ENCODE data around the gene SEPTIN8. TPM values are rescaled to one million over a fixed set of nuclear protein-coding genes. Genes with fewer than 3 reads are reported as not detected.
"Not testable (repeated sequence)": the region's sequence is repeated elsewhere in the genome, so short reads cannot be mapped to it uniquely, and the experiment has no call there.

Gene SEPTIN8
- total RNA-seq, 4 donors from 2014 or later: 5.2 to 7.9 (median 6.8) TPM

GRCh38 chr5:132808866-132809265, 31.8 kb upstream of the SEPTIN8 start:
- H3K9me3 ChIP-seq: no peaks in the 10 kb centered on the region
- no peak overlapping the region for H3K4me3 ChIP-seq
- DNase-seq (no peak), ATAC-seq (no peak)
- intact Hi-C loops (cut with DNase I; ENCODE audit: low total_unique reads) (no loop called here), in situ Hi-C loops (cut with MboI; ENCODE audit: low sequenced_read_pairs in 4 of 4) (loop anchor here in 2 of 4 donors (25.0 kb wide), 1 partner anchor 272 kb away; the partner anchor contains the start of gene IL5 (in 2 of the 2))
- H3K4me1 ChIP-seq: peaks cover 0 to 10% of the 10 kb centered on the region in 2 donors
- no peak for TF ChIP-seq CTCF (IDR thresholded peaks at IDR 0.05 in 4 of 5, conservative IDR thresholded peaks at IDR 0.05 in 1 of 5)
- peaks cover 29 to 40% (median 34%) of the 10 kb centered on the region in 3 donors for H3K27me3 ChIP-seq
- H3K27ac ChIP-seq: no peak overlapping the region
- no peaks in the 10 kb centered on the region for H3K36me3 ChIP-seq

- Histone ChIP-seq H3K27ac (no peak overlapping the region), H3K4me1 (peaks cover 0 to 9% of the 10 kb centered on the region in 2 donors), H3K27me3 (peaks cover 29 to 37% (median 30%) of the 10 kb centered on the region in 3 donors), H3K9me3 (no peaks in the 10 kb centered on the region), H3K36me3 (no peaks in the 10 kb centered on the region), H3K4me3 (no peak overlapping the region)
- no peak for DNase-seq
- in situ Hi-C loops (cut with MboI; ENCODE audit: low sequenced_read_pairs in 4 of 4) (loop anchor here in 2 of 4 donors (25.0 kb wide), 1 partner anchor 271 kb away; the partner anchor contains the start of gene IL5 (in 2 of the 2)), intact Hi-C loops (cut with DNase I; ENCODE audit: low total_unique reads) (no loop called here)
- no peak for ATAC-seq
- no peak for TF ChIP-seq CTCF (IDR thresholded peaks at IDR 0.05 in 4 of 5, conservative IDR thresholded peaks at IDR 0.05 in 1 of 5)
- TF ChIP-seq POLR2A (IDR thresholded peaks at IDR 0.05): no peak
Measured at GRCh38 chr5:132808448-132808847, 31.4 kb upstream of the SEPTIN8 start.

- DNase-seq: no peak
- in situ Hi-C loops (cut with MboI; ENCODE audit: low sequenced_read_pairs in 4 of 4) (loop anchor here in 2 of 4 donors (25.0 kb wide), 1 partner anchor 270 kb away; the partner anchor contains the start of gene IL5 (in 2 of the 2)), intact Hi-C loops (cut with DNase I; ENCODE audit: low total_unique reads) (no loop called here)
- Histone ChIP-seq H3K27ac (no peak overlapping the region), H3K4me3 (no peak overlapping the region), H3K4me1 (no peaks in the 10 kb centered on the region), H3K36me3 (no peaks in the 10 kb centered on the region), H3K27me3 (peaks cover 21 to 28% (median 27%) of the 10 kb centered on the region in 3 donors), H3K9me3 (no peaks in the 10 kb centered on the region)
- ATAC-seq: no peak
- TF ChIP-seq CTCF (IDR thresholded peaks at IDR 0.05 in 4 of 5, conservative IDR thresholded peaks at IDR 0.05 in 1 of 5) (no peak), POLR2A (IDR thresholded peaks at IDR 0.05) (no peak)
Measured at GRCh38 chr5:132807163-132807838, 30.3 kb upstream of the SEPTIN8 start.

DNA sequence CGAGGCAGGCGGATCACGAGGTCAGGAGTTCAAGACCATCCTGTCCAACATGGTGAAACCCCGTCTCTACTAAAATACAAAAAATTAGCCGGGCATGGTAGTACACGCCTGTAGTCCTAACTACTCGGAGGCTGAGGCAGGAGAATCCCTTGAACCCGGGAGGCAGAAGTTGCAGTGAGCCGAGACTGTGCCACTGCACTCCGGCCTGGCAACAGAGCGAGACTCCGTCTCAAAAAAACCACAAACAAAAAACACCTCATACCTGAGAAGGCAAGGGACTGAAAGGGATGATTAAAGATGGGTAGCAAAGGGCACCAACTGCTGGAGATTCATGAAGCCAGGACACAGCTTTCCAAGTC, 29.7 kb upstream of the SEPTIN8 start:
- DNase-seq; H3K9me3 ChIP-seq; H3K36me3 ChIP-seq; H3K4me1 ChIP-seq; H3K27ac ChIP-seq; intact Hi-C loops (cut with DNase I; ENCODE audit: low total_unique reads); H3K4me3 ChIP-seq; ATAC-seq: not testable (repeated sequence)
- in situ Hi-C loops (cut with MboI; ENCODE audit: low sequenced_read_pairs in 4 of 4): loop anchor here in 2 of 4 donors (25.0 kb wide), 1 partner anchor 269 kb away; the partner anchor contains the start of gene IL5 (in 2 of the 2)
- peaks cover 15 to 23% (median 21%) of the 10 kb centered on the region in 3 donors for H3K27me3 ChIP-seq

GRCh38 chr5:132805872-132806271, 28.8 kb upstream of the SEPTIN8 start:
- intact Hi-C loops (cut with DNase I; ENCODE audit: low total_unique reads); H3K27ac ChIP-seq; H3K4me1 ChIP-seq; H3K36me3 ChIP-seq; H3K4me3 ChIP-seq; H3K9me3 ChIP-seq; ATAC-seq; DNase-seq: not testable (repeated sequence)
- in situ Hi-C loops (cut with MboI; ENCODE audit: low sequenced_read_pairs in 4 of 4): loop anchor here in 2 of 4 donors (25.0 kb wide), 1 partner anchor 269 kb away; the partner anchor contains the start of gene IL5 (in 2 of the 2)
- H3K27me3 ChIP-seq: peaks cover 6 to 13% (median 12%) of the 10 kb centered on the region in 3 donors

GRCh38 chr5:132804219-132804618, 27.2 kb upstream of the SEPTIN8 start:
- H3K4me3 ChIP-seq; intact Hi-C loops (cut with DNase I; ENCODE audit: low total_unique reads); H3K36me3 ChIP-seq: not testable (repeated sequence)

DNA sequence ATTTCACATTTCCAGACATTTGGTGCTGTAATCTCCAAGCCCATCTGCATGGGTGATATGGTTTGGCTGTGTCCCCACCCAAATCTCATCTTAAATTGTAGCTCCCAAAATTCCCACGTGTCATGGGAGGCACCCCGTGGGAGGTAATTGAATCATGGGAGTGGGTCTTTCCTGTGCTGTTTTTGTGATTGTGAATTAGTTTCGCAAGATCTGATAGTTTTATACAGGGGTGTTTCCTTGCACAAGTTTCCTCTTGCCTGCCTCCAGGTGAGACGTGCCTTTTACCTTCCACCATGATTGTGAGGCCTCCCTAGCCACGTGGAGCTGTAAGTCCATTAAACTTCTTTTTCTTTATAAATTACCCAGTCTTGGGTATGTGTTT, 25.6 kb upstream of the SEPTIN8 start:
- H3K27ac ChIP-seq; ATAC-seq; H3K4me1 ChIP-seq; H3K9me3 ChIP-seq; DNase-seq; H3K36me3 ChIP-seq; H3K27me3 ChIP-seq; H3K4me3 ChIP-seq; intact Hi-C loops (cut with DNase I; ENCODE audit: low total_unique reads): not testable (repeated sequence)
- in situ Hi-C loops (cut with MboI; ENCODE audit: low sequenced_read_pairs in 4 of 4): loop anchor here in 2 of 4 donors (25.0 kb wide), 1 partner anchor 265 kb away; the partner anchor contains the start of gene IL5 (in 2 of the 2)

More at GRCh38 chr5:132804219-132804618, 27.2 kb upstream of the SEPTIN8 start:
- ATAC-seq, H3K27me3 ChIP-seq, H3K9me3 ChIP-seq, H3K4me1 ChIP-seq, H3K27ac ChIP-seq, DNase-seq: not testable (repeated sequence)
- in situ Hi-C loops (cut with MboI; ENCODE audit: low sequenced_read_pairs in 4 of 4): loop anchor here in 2 of 4 donors (25.0 kb wide), 1 partner anchor 267 kb away; the partner anchor contains the start of gene IL5 (in 2 of the 2)
